Measurements from ENCODE around the gene CDH13.

The CDH13 gene

DNA sequence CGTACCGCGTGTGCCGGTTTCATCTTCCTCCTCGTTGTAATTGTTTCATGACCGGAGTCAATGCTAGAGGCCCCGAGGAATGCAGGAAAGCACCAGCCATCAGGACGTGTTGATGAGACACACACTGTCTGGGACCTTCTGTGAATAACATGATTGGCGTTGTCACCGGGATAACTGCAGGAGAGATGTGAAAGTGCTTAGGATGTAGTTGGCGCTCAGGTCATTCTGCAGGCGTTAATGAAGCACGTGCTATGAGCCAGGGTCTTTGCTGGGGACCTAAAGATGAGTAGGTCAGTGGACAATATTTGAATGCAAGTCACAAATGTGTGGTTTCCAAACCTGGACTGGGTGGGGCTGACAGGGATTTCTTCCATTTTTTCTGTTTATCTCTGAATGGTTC is 999.4 kb downstream of the CDH13 start:
- Histone ChIP-seq H3K36me3 (ENCODE audit: control insufficient read depth, low read length) (no peaks in the 10 kb centered on the region), H3K4me1 (ENCODE audit: control insufficient read depth, low read length) (no peaks in the 10 kb centered on the region), H4K20me1 (ENCODE audit: control insufficient read depth, insufficient read depth, low read depth, low read length) (no peaks in the 10 kb centered on the region), H3K9me3 (ENCODE audit: control insufficient read depth, insufficient read depth, low read length) (no peaks in the 10 kb centered on the region), H3K79me2 (ENCODE audit: control insufficient read depth, low read length) (no peaks in the 10 kb centered on the region), H3K4me2 (ENCODE audit: low read length) (no peak overlapping the region), H3K27me3 (ENCODE audit: control insufficient read depth, low read length) (no peaks in the 10 kb centered on the region), H3K4me3 (ENCODE audit: low read length) (no peak overlapping the region), H3K27ac (ENCODE audit: low read depth, low read length) (no peak overlapping the region), H3F3A (ENCODE audit: control insufficient read depth, insufficient read depth) (no peaks in the 10 kb centered on the region), H3K9me2 (replicated peaks; ENCODE audit: control insufficient read depth, low read length) (no peaks in the 10 kb centered on the region)
- no peak for TF ChIP-seq EZH2phosphoT487 (IDR thresholded peaks at IDR 0.05; ENCODE audit: borderline replicate concordance, low read length)
- no peak for TF ChIP-seq CTCF (IDR thresholded peaks at IDR 0.05; ENCODE audit: low read depth, low read length, poor library complexity, severe bottlenecking)

DNA sequence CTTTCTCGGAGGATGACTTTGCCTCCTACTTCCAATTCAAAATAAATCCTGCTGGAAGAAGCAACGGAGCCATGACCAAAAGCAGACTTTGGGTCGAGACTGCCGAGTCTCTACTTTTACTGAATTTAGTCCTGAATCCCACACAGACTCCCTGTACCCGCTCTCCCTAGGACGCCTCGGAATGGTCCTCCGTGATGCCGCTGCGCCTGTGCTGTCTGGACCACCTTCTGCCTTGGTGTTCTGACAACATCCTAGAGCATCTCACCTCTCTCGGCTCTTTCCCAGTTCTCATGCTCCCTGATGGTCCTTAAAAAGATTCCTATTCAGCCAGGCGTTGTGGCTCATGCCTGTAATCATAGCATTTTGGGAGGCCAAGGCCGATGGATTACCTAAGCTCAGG is 999.9 kb downstream of the CDH13 start:
- Histone ChIP-seq H3K27me3 (ENCODE audit: control insufficient read depth, low read length) (no peaks in the 10 kb centered on the region), H3K79me2 (ENCODE audit: control insufficient read depth, low read length) (no peaks in the 10 kb centered on the region), H3K4me2 (ENCODE audit: low read length) (no peak overlapping the region), H3K4me1 (ENCODE audit: control insufficient read depth, low read length) (no peaks in the 10 kb centered on the region), H3K9me3 (ENCODE audit: control insufficient read depth, insufficient read depth, low read length) (no peaks in the 10 kb centered on the region), H3F3A (ENCODE audit: control insufficient read depth, insufficient read depth) (no peaks in the 10 kb centered on the region), H3K36me3 (ENCODE audit: control insufficient read depth, low read length) (no peaks in the 10 kb centered on the region), H3K27ac (ENCODE audit: low read depth, low read length) (no peak overlapping the region), H4K20me1 (ENCODE audit: control insufficient read depth, insufficient read depth, low read depth, low read length) (no peaks in the 10 kb centered on the region), H3K9me2 (replicated peaks; ENCODE audit: control insufficient read depth, low read length) (no peaks in the 10 kb centered on the region), H3K4me3 (ENCODE audit: low read length) (no peak overlapping the region)
- no peak for TF ChIP-seq EZH2phosphoT487 (IDR thresholded peaks at IDR 0.05; ENCODE audit: borderline replicate concordance, low read length)
- no peak for TF ChIP-seq CTCF (IDR thresholded peaks at IDR 0.05; ENCODE audit: low read depth, low read length, poor library complexity, severe bottlenecking)

- H3K79me2 ChIP-seq (ENCODE audit: control insufficient read depth, low read length), result no peaks in the 10 kb centered on the region
- TF ChIP-seq CTCF (IDR thresholded peaks at IDR 0.05; ENCODE audit: low read depth, low read length, poor library complexity, severe bottlenecking) (no peak), EZH2phosphoT487 (IDR thresholded peaks at IDR 0.05; ENCODE audit: borderline replicate concordance, low read length) (no peak)
- no peaks in the 10 kb centered on the region for H3K9me2 ChIP-seq (replicated peaks; ENCODE audit: control insufficient read depth, low read length)
- no peak overlapping the region for H3K4me3 ChIP-seq (ENCODE audit: low read length)
- no peak overlapping the region for H3K27ac ChIP-seq (ENCODE audit: low read depth, low read length)
- H3K4me1 ChIP-seq (ENCODE audit: control insufficient read depth, low read length), result no peaks in the 10 kb centered on the region
- H4K20me1 ChIP-seq (ENCODE audit: control insufficient read depth, insufficient read depth, low read depth, low read length), result no peaks in the 10 kb centered on the region
- H3K27me3 ChIP-seq (ENCODE audit: control insufficient read depth, low read length), result no peaks in the 10 kb centered on the region
- H3K4me2 ChIP-seq (ENCODE audit: low read length), result no peak overlapping the region
- H3F3A ChIP-seq (ENCODE audit: control insufficient read depth, insufficient read depth), result no peaks in the 10 kb centered on the region
- no peaks in the 10 kb centered on the region for H3K36me3 ChIP-seq (ENCODE audit: control insufficient read depth, low read length)
- no peaks in the 10 kb centered on the region for H3K9me3 ChIP-seq (ENCODE audit: control insufficient read depth, insufficient read depth, low read length)
These were observed 1001.2 kb downstream of the CDH13 start for GRCh38 chr16:83627996-83628395.

GRCh38 chr16:83629426-83629825 is 1002.7 kb downstream of the CDH13 start:
- Histone ChIP-seq H3K79me2 (ENCODE audit: control insufficient read depth, low read length) (no peaks in the 10 kb centered on the region), H3K4me3 (ENCODE audit: low read length) (no peak overlapping the region), H3K4me1 (ENCODE audit: control insufficient read depth, low read length) (no peaks in the 10 kb centered on the region), H3K9me3 (ENCODE audit: control insufficient read depth, insufficient read depth, low read length) (no peaks in the 10 kb centered on the region), H3K27me3 (ENCODE audit: control insufficient read depth, low read length) (no peaks in the 10 kb centered on the region), H3K9me2 (replicated peaks; ENCODE audit: control insufficient read depth, low read length) (no peaks in the 10 kb centered on the region), H4K20me1 (ENCODE audit: control insufficient read depth, insufficient read depth, low read depth, low read length) (no peaks in the 10 kb centered on the region), H3F3A (ENCODE audit: control insufficient read depth, insufficient read depth) (no peaks in the 10 kb centered on the region), H3K4me2 (ENCODE audit: low read length) (no peak overlapping the region), H3K36me3 (ENCODE audit: control insufficient read depth, low read length) (no peaks in the 10 kb centered on the region), H3K27ac (ENCODE audit: low read depth, low read length) (no peak overlapping the region)
- TF ChIP-seq EZH2phosphoT487 (IDR thresholded peaks at IDR 0.05; ENCODE audit: borderline replicate concordance, low read length), result no peak
- no peak for TF ChIP-seq CTCF (IDR thresholded peaks at IDR 0.05; ENCODE audit: low read depth, low read length, poor library complexity, severe bottlenecking)

Measured in DOHH2 (cell line).